K562 (cell line): ENCODE results near the gene CABP4. TPM values are rescaled to one million over a fixed set of nuclear protein-coding genes. Genes with fewer than 3 reads are reported as not detected.
A peak's percentile ranks its signal among the peaks of the same experiment; 100 is the strongest.

Experiments used
- BMI1 ChIP-seq: fragments of 150-350 bp; IDR thresholded peaks from 2 replicates; pipeline ENCODE4 v1.6.1; 2014; ENCODE audit warnings: low read length
- C11orf30 ChIP-seq: fragments of 450-650 bp; IDR thresholded peaks from 2 replicates; pipeline ENCODE4 v1.6.1; 2016; ENCODE audit warnings: low read depth, mild to moderate bottlenecking
- CTBP1 ChIP-seq: fragments of 450-650 bp; IDR thresholded peaks from 2 replicates; pipeline ENCODE4 v1.6.1; 2016; ENCODE audit warnings: borderline replicate concordance
- E2F1 ChIP-seq: sonication (generic); formaldehyde crosslinking; IDR thresholded peaks from 2 replicates; pipeline ENCODE4 v1.8.1; 2023; ENCODE audit warnings: mild to moderate bottlenecking, missing genetic modification reagents, moderate library complexity
- ELF1 ChIP-seq: fragments of 200-800 bp; sonication (Bioruptor generic); IDR thresholded peaks from 2 replicates; pipeline ENCODE4 v1.6.1; 2016; ENCODE audit warnings: missing genetic modification characterization, missing compliant biosample characterization
- HCFC1 ChIP-seq: IDR thresholded peaks from 2 replicates; pipeline ENCODE4 v1.6.1; 2012; ENCODE audit warnings: low read depth, low read length, improper control_type of control experiment
- JUNB ChIP-seq: fragments of 450-650 bp; formaldehyde crosslinking; conservative IDR thresholded peaks from 2 replicates; pipeline ENCODE4 v1.4.0; 2020; ENCODE audit warnings: mild to moderate bottlenecking
- JUND ChIP-seq, 2 experiments: IDR thresholded peaks; 2 replicates in 1 of 2; 3 replicates in 1 of 2; pipeline ENCODE4 v1.6.1; 2011; ENCODE audit warnings: borderline replicate concordance in 2 of 2, low read depth in 2 of 2, low read length in 2 of 2, improper control_type of control experiment in 1 of 2, missing biosample characterization in 1 of 2, missing genetic modification characterization in 1 of 2, missing genetic modification reagents in 1 of 2
- MEIS2 ChIP-seq: fragments of 450-650 bp; IDR thresholded peaks from 2 replicates; pipeline ENCODE4 v1.6.1; 2014; ENCODE audit warnings: mild to moderate bottlenecking; ENCODE audit not compliant: partially characterized antibody
- SUPT5H ChIP-seq: fragments of 450-650 bp; IDR thresholded peaks from 2 replicates; pipeline ENCODE4 v1.6.1; 2016
- TBP ChIP-seq: optimal IDR thresholded peaks from 2 replicates; pipeline ENCODE3; 2011; ENCODE audit warnings: low read depth, low read length, improper control_type of control experiment
- polyA plus RNA-seq, 8 experiments: library from polyadenylated mRNA; depleted of rRNA in 4 of 8; stranded (reverse) in 5 of 8; unstranded in 3 of 8; fragments of >200 nt; fragmentation: Nextera tagmentation in 2 of 8; fragmentation: Illumina TruSeq in 1 of 8; extraction: Ambion mirVana in 2 of 8; extraction: Trizol in 1 of 8; gene quantifications; 2 replicates each; pipeline versions ENCODE4 v1.2.1 to v1.2.3, GENCODE V29; 2011 to 2014; ENCODE audit warnings: inconsistent platforms in 1 of 8, missing spikeins in 1 of 8
- total RNA-seq, 7 experiments: library from RNA; depleted of rRNA in 6 of 7; stranded (reverse); fragments of >200 nt in 6 of 7; fragmentation: Illumina TruSeq in 2 of 7; extraction: Trizol in 2 of 7; gene quantifications; 2 replicates each; pipeline versions ENCODE4 v1.2.1 to v1.2.3, GENCODE V29; 2011 to 2021; ENCODE audit warnings: low replicate concordance in 1 of 7
- TF ChIP-seq, protein P1 (sequence below): fragments of 150-350 bp; conservative IDR thresholded peaks from 2 replicates; pipeline ENCODE4 v1.6.1; 2014; ENCODE audit warnings: low read length
- TF ChIP-seq, protein P2 (sequence below): fragments of 200-800 bp; sonication (Bioruptor generic); IDR thresholded peaks from 2 replicates; pipeline ENCODE4 v1.6.1; 2017; ENCODE audit warnings: missing genetic modification characterization, missing compliant biosample characterization
- TF ChIP-seq, protein P3 (sequence below): fragments of 250-450 bp; sonication (Bioruptor Pico); IDR thresholded peaks from 2 replicates; pipeline ENCODE4 v1.8.0; 2021; ENCODE audit warnings: borderline replicate concordance, mild to moderate bottlenecking, moderate library complexity; ENCODE audit not compliant: poor library complexity, severe bottlenecking
- TF ChIP-seq, protein P4 (sequence below), 2 experiments: fragments of 450-650 bp in 1 of 2; sonication (generic) in 1 of 2; formaldehyde crosslinking; conservative IDR thresholded peaks; 2 replicates each; pipeline versions ENCODE4 v1.4.0 to v1.8.1; 2020 to 2022; ENCODE audit warnings: mild to moderate bottlenecking in 1 of 2, missing genetic modification reagents in 1 of 2
- TF ChIP-seq, protein P5 (sequence below): sonication (generic); formaldehyde crosslinking; IDR thresholded peaks from 2 replicates; pipeline ENCODE4 v1.8.1; 2023; ENCODE audit warnings: mild to moderate bottlenecking, missing genetic modification reagents

The CABP4 gene
- total and polyA plus RNA-seq, 9 of the 15 experiments (the other 6 are each of a cell fraction or from before 2014, with no cell fraction given), result 0.11 TPM; not detected in 8

GRCh38 chr11:67508486-67509121, 53.5 kb downstream of the CABP4 start (continued):
- TF ChIP-seq, protein P1, sequence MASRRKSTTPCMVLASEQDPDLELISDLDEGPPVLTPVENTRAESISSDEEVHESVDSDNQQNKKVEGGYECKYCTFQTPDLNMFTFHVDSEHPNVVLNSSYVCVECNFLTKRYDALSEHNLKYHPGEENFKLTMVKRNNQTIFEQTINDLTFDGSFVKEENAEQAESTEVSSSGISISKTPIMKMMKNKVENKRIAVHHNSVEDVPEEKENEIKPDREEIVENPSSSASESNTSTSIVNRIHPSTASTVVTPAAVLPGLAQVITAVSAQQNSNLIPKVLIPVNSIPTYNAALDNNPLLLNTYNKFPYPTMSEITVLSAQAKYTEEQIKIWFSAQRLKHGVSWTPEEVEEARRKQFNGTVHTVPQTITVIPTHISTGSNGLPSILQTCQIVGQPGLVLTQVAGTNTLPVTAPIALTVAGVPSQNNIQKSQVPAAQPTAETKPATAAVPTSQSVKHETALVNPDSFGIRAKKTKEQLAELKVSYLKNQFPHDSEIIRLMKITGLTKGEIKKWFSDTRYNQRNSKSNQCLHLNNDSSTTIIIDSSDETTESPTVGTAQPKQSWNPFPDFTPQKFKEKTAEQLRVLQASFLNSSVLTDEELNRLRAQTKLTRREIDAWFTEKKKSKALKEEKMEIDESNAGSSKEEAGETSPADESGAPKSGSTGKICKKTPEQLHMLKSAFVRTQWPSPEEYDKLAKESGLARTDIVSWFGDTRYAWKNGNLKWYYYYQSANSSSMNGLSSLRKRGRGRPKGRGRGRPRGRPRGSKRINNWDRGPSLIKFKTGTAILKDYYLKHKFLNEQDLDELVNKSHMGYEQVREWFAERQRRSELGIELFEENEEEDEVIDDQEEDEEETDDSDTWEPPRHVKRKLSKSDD, result peak; percentile 83; the same call in 1 of the 2 replicates
- 0 out of 2 replicates have a peak, but pooled peaks have one; percentile 16 for TF ChIP-seq E2F1
- peak; percentile 97 for TF ChIP-seq BMI1
- TF ChIP-seq, protein P2, sequence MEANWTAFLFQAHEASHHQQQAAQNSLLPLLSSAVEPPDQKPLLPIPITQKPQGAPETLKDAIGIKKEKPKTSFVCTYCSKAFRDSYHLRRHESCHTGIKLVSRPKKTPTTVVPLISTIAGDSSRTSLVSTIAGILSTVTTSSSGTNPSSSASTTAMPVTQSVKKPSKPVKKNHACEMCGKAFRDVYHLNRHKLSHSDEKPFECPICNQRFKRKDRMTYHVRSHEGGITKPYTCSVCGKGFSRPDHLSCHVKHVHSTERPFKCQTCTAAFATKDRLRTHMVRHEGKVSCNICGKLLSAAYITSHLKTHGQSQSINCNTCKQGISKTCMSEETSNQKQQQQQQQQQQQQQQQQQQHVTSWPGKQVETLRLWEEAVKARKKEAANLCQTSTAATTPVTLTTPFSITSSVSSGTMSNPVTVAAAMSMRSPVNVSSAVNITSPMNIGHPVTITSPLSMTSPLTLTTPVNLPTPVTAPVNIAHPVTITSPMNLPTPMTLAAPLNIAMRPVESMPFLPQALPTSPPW (CRISPR knock-in tag), result peak; percentile 96
- no peak for TF ChIP-seq JUNB (CRISPR knock-in tag)
- TF ChIP-seq ELF1 (tag), result peak; percentile 70
- peak; percentile 97 for TF ChIP-seq C11orf30
- TF ChIP-seq MEIS2, result peak; percentile 88
- TF ChIP-seq TBP, result peak; percentile 41
- TF ChIP-seq HCFC1, result peak; percentile 76
- TF ChIP-seq SUPT5H, result peak; percentile 74
- TF ChIP-seq, protein P3, sequence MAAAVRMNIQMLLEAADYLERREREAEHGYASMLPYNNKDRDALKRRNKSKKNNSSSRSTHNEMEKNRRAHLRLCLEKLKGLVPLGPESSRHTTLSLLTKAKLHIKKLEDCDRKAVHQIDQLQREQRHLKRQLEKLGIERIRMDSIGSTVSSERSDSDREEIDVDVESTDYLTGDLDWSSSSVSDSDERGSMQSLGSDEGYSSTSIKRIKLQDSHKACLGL (CRISPR knock-in tag), result peak; percentile 9
- TF ChIP-seq, protein P4, sequence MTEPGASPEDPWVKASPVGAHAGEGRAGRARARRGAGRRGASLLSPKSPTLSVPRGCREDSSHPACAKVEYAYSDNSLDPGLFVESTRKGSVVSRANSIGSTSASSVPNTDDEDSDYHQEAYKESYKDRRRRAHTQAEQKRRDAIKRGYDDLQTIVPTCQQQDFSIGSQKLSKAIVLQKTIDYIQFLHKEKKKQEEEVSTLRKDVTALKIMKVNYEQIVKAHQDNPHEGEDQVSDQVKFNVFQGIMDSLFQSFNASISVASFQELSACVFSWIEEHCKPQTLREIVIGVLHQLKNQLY (CRISPR knock-in tag; conservative IDR thresholded peaks at IDR 0.05), result 0 out of 4 replicates have a peak, but pooled peaks of 1 of the 2 experiments have one; percentile 12
- TF ChIP-seq CTBP1, result peak; percentile 96
- TF ChIP-seq, protein P5, sequence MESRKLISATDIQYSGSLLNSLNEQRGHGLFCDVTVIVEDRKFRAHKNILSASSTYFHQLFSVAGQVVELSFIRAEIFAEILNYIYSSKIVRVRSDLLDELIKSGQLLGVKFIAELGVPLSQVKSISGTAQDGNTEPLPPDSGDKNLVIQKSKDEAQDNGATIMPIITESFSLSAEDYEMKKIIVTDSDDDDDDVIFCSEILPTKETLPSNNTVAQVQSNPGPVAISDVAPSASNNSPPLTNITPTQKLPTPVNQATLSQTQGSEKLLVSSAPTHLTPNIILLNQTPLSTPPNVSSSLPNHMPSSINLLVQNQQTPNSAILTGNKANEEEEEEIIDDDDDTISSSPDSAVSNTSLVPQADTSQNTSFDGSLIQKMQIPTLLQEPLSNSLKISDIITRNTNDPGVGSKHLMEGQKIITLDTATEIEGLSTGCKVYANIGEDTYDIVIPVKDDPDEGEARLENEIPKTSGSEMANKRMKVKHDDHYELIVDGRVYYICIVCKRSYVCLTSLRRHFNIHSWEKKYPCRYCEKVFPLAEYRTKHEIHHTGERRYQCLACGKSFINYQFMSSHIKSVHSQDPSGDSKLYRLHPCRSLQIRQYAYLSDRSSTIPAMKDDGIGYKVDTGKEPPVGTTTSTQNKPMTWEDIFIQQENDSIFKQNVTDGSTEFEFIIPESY (CRISPR knock-in tag), result 0 out of 2 replicates have a peak, but pooled peaks have one; percentile 4
- peak; percentile 64 for TF ChIP-seq JUND (IDR thresholded peaks at IDR 0.05; ENCODE audit: borderline replicate concordance, low read depth, low read length)
- TF ChIP-seq JUND (tag; IDR thresholded peaks at IDR 0.05; ENCODE audit: borderline replicate concordance, low read depth, low read length), result peak; percentile 60; the same call in 1 of the 3 replicates
